ENCODE data around the gene ZNF76.

GRCh38 chr6:35218456-35218855 is 41.1 kb upstream of the ZNF76 start:
- TF ChIP-seq ZNF274 (IDR thresholded peaks at IDR 0.05; ENCODE audit: low read depth, low read length) = no peak
- TF ChIP-seq YY1 (IDR thresholded peaks at IDR 0.05; ENCODE audit: insufficient read depth, insufficient read length) = no peak
- no peak for TF ChIP-seq SUZ12 (IDR thresholded peaks at IDR 0.05; ENCODE audit: extremely low read depth, insufficient read depth, insufficient read length)

Data from NT2/D1 (cell line).